ENCODE results near the gene PRKAG2.

GRCh38 chr7:151655555-151655954, 221.4 kb downstream of the PRKAG2 start:
- TF ChIP-seq CTCF (IDR thresholded peaks at IDR 0.05) = no peak
- TF ChIP-seq POLR2A (IDR thresholded peaks at IDR 0.05) = no peak
- TF ChIP-seq EP300 (IDR thresholded peaks at IDR 0.05) = no peak
